Measurements from ENCODE around the gene BCKDHB.

BCKDHB gene

GRCh38 chr6:80357674-80358073, 251.2 kb downstream of the BCKDHB start:
- no peak overlapping the region for H3K4me2 ChIP-seq (ENCODE audit: low read length)
- H3K36me3 ChIP-seq (ENCODE audit: insufficient read depth, low read length), result no peaks in the 10 kb centered on the region
- H3K27me3 ChIP-seq (ENCODE audit: control insufficient read depth, insufficient read depth, low read length), result no peaks in the 10 kb centered on the region
- H3K4me1 ChIP-seq (ENCODE audit: control insufficient read depth, insufficient read depth, low read length), result no peaks in the 10 kb centered on the region
- H3K9me3 ChIP-seq (replicated peaks; ENCODE audit: low read length), result no peaks in the 10 kb centered on the region
- no peak overlapping the region for H3K4me3 ChIP-seq (ENCODE audit: low read length)
- H3K9ac ChIP-seq (ENCODE audit: low read depth, low read length), result no peak overlapping the region

GRCh38 chr6:80363501-80364122, 257.1 kb downstream of the BCKDHB start:
- no peak overlapping the region for H3K4me3 ChIP-seq (ENCODE audit: low read length)
- H3K9me3 ChIP-seq (replicated peaks; ENCODE audit: low read length), result no peaks in the 10 kb centered on the region
- no peaks in the 10 kb centered on the region for H3K27me3 ChIP-seq (ENCODE audit: control insufficient read depth, insufficient read depth, low read length)
- no peaks in the 10 kb centered on the region for H3K36me3 ChIP-seq (ENCODE audit: insufficient read depth, low read length)
- no peak overlapping the region for H3K4me2 ChIP-seq (ENCODE audit: low read length)
- H3K4me1 ChIP-seq (ENCODE audit: control insufficient read depth, insufficient read depth, low read length), result peaks cover 7% of the 10 kb centered on the region
- H3K9ac ChIP-seq (ENCODE audit: low read depth, low read length), result no peak overlapping the region

- Histone ChIP-seq H3K4me3 (ENCODE audit: low read length) (no peak overlapping the region), H3K4me2 (ENCODE audit: low read length) (no peak overlapping the region), H3K9ac (ENCODE audit: low read depth, low read length) (no peak overlapping the region), H3K9me3 (replicated peaks; ENCODE audit: low read length) (no peaks in the 10 kb centered on the region), H3K27me3 (ENCODE audit: control insufficient read depth, insufficient read depth, low read length) (no peaks in the 10 kb centered on the region), H3K36me3 (ENCODE audit: insufficient read depth, low read length) (no peaks in the 10 kb centered on the region), H3K4me1 (ENCODE audit: control insufficient read depth, insufficient read depth, low read length) (peaks cover 7% of the 10 kb centered on the region)
These were observed 257.7 kb downstream of the BCKDHB start for GRCh38 chr6:80364149-80364548.

- no peak overlapping the region for H3K4me2 ChIP-seq (ENCODE audit: low read length)
- no peak overlapping the region for H3K9ac ChIP-seq (ENCODE audit: low read depth, low read length)
- no peaks in the 10 kb centered on the region for H3K9me3 ChIP-seq (replicated peaks; ENCODE audit: low read length)
- H3K36me3 ChIP-seq (ENCODE audit: insufficient read depth, low read length), result no peaks in the 10 kb centered on the region
- peaks cover 7% of the 10 kb centered on the region for H3K4me1 ChIP-seq (ENCODE audit: control insufficient read depth, insufficient read depth, low read length)
- no peaks in the 10 kb centered on the region for H3K27me3 ChIP-seq (ENCODE audit: control insufficient read depth, insufficient read depth, low read length)
- H3K4me3 ChIP-seq (ENCODE audit: low read length), result no peak overlapping the region
These were observed 259.6 kb downstream of the BCKDHB start for GRCh38 chr6:80366051-80366450.

GRCh38 chr6:80366714-80367113, 260.2 kb downstream of the BCKDHB start:
- Histone ChIP-seq H3K9ac (ENCODE audit: low read depth, low read length) (no peak overlapping the region), H3K9me3 (replicated peaks; ENCODE audit: low read length) (no peaks in the 10 kb centered on the region), H3K4me3 (ENCODE audit: low read length) (no peak overlapping the region), H3K4me2 (ENCODE audit: low read length) (no peak overlapping the region), H3K27me3 (ENCODE audit: control insufficient read depth, insufficient read depth, low read length) (no peaks in the 10 kb centered on the region), H3K36me3 (ENCODE audit: insufficient read depth, low read length) (no peaks in the 10 kb centered on the region), H3K4me1 (ENCODE audit: control insufficient read depth, insufficient read depth, low read length) (peaks cover 7% of the 10 kb centered on the region)

GRCh38 chr6:80376411-80376810, 269.9 kb downstream of the BCKDHB start:
- H3K4me3 ChIP-seq (ENCODE audit: low read length), result no peak overlapping the region
- H3K9me3 ChIP-seq (replicated peaks; ENCODE audit: low read length), result no peaks in the 10 kb centered on the region
- no peak overlapping the region for H3K9ac ChIP-seq (ENCODE audit: low read depth, low read length)
- H3K36me3 ChIP-seq (ENCODE audit: insufficient read depth, low read length), result no peaks in the 10 kb centered on the region
- no peaks in the 10 kb centered on the region for H3K4me1 ChIP-seq (ENCODE audit: control insufficient read depth, insufficient read depth, low read length)
- H3K27me3 ChIP-seq (ENCODE audit: control insufficient read depth, insufficient read depth, low read length), result no peaks in the 10 kb centered on the region
- no peak overlapping the region for H3K4me2 ChIP-seq (ENCODE audit: low read length)

- peaks cover 8% of the 10 kb centered on the region for H3K4me1 ChIP-seq (ENCODE audit: control insufficient read depth, insufficient read depth, low read length)
- no peak overlapping the region for H3K4me2 ChIP-seq (ENCODE audit: low read length)
- no peaks in the 10 kb centered on the region for H3K27me3 ChIP-seq (ENCODE audit: control insufficient read depth, insufficient read depth, low read length)
- H3K36me3 ChIP-seq (ENCODE audit: insufficient read depth, low read length), result no peaks in the 10 kb centered on the region
- H3K9me3 ChIP-seq (replicated peaks; ENCODE audit: low read length), result no peaks in the 10 kb centered on the region
- H3K9ac ChIP-seq (ENCODE audit: low read depth, low read length), result no peak overlapping the region
- H3K4me3 ChIP-seq (ENCODE audit: low read length), result no peak overlapping the region
These were observed 274.1 kb downstream of the BCKDHB start for GRCh38 chr6:80380566-80380965.

- Histone ChIP-seq H3K36me3 (ENCODE audit: insufficient read depth, low read length) (no peaks in the 10 kb centered on the region), H3K4me2 (ENCODE audit: low read length) (no peak overlapping the region), H3K4me3 (ENCODE audit: low read length) (no peak overlapping the region), H3K27me3 (ENCODE audit: control insufficient read depth, insufficient read depth, low read length) (no peaks in the 10 kb centered on the region), H3K9ac (ENCODE audit: low read depth, low read length) (no peak overlapping the region), H3K9me3 (replicated peaks; ENCODE audit: low read length) (no peaks in the 10 kb centered on the region), H3K4me1 (ENCODE audit: control insufficient read depth, insufficient read depth, low read length) (peaks cover 8% of the 10 kb centered on the region)
These were observed 276.3 kb downstream of the BCKDHB start for GRCh38 chr6:80382811-80383210.

- Histone ChIP-seq H3K9me3 (replicated peaks; ENCODE audit: low read length) (no peaks in the 10 kb centered on the region), H3K4me3 (ENCODE audit: low read length) (no peak overlapping the region)
These were observed 282.0 kb downstream of the BCKDHB start for GRCh38 chr6:80388507-80388906.

More at GRCh38 chr6:80388507-80388906, 282.0 kb downstream of the BCKDHB start:
- no peaks in the 10 kb centered on the region for H3K4me1 ChIP-seq (ENCODE audit: control insufficient read depth, insufficient read depth, low read length)
- no peaks in the 10 kb centered on the region for H3K36me3 ChIP-seq (ENCODE audit: insufficient read depth, low read length)
- no peaks in the 10 kb centered on the region for H3K27me3 ChIP-seq (ENCODE audit: control insufficient read depth, insufficient read depth, low read length)
- H3K4me2 ChIP-seq (ENCODE audit: low read length), result no peak overlapping the region
- H3K9ac ChIP-seq (ENCODE audit: low read depth, low read length), result no peak overlapping the region

Data from skeletal muscle satellite cell (primary cell).